Cardiac fibroblast (primary cell): ENCODE data around the gene ITK.
A peak's percentile ranks its signal among the peaks of the same experiment; 100 is the strongest.

Experiments used
- DNase-seq, 2 donors: peaks; one replicate each; pipeline versions ENCODE4 v3.0.0 to v3.0.0-alpha.2; 2010; ENCODE audit warnings: low read depth in 2 of 2
- H3K4me3 ChIP-seq, 2 donors: replicated peaks in 1 of 2; 1 replicate in 1 of 2; 2 replicates in 1 of 2; pipeline ENCODE4 v1.5.1; 2011; ENCODE audit warnings: low read depth in 2 of 2, low read length in 2 of 2, mild to moderate bottlenecking in 2 of 2, moderate library complexity in 1 of 2
- TF ChIP-seq, protein P1 (sequence below): IDR thresholded peaks from one replicate; pipeline ENCODE4 v1.5.1; 2011; ENCODE audit warnings: low read depth, mild to moderate bottlenecking, low read length, inconsistent platforms

Gene ITK

DNA sequence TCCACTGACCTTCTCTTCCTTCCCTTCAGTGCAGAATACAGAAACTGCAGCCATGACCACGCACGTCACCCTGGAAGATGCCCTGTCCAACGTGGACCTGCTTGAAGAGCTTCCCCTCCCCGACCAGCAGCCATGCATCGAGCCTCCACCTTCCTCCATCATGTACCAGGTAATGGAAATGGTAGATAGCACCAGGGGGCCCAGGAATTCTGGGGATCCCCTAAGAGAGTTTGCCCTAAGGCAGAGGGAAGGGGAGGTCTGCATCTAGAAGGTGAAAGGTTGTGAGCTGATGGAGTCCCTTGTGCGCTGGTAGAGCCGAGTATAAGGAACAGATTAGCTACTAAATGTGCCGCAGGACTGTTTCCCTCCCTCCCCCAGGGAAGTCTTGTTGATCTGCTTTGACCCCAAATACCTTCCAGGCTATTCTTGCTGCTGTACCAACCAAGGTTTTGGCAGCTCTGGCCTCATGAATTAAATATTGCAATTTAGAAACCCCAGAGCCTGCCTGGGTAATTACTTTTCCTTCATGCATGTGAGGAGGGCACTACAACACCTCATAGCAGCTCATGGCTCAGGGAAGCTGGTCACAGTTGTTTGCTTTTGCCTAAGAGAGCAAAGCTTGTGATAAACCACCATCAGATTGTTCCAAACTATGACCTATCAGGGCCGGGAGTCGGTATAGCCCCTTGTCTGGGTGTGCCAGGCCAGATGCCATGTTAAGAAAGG is 104.8 kb downstream of the ITK start:
- TF ChIP-seq, protein P1, sequence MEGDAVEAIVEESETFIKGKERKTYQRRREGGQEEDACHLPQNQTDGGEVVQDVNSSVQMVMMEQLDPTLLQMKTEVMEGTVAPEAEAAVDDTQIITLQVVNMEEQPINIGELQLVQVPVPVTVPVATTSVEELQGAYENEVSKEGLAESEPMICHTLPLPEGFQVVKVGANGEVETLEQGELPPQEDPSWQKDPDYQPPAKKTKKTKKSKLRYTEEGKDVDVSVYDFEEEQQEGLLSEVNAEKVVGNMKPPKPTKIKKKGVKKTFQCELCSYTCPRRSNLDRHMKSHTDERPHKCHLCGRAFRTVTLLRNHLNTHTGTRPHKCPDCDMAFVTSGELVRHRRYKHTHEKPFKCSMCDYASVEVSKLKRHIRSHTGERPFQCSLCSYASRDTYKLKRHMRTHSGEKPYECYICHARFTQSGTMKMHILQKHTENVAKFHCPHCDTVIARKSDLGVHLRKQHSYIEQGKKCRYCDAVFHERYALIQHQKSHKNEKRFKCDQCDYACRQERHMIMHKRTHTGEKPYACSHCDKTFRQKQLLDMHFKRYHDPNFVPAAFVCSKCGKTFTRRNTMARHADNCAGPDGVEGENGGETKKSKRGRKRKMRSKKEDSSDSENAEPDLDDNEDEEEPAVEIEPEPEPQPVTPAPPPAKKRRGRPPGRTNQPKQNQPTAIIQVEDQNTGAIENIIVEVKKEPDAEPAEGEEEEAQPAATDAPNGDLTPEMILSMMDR: no peak

GRCh38 chr5:157286761-157287211 is 106.1 kb downstream of the ITK start:
- no peak overlapping the region for H3K4me3 ChIP-seq
- peak in 1 of 2 donors; percentile 38 for DNase-seq
- TF ChIP-seq, protein P1: no peak

More for the DNA sequence above, 104.8 kb downstream of the ITK start:
- H3K4me3 ChIP-seq: no peak overlapping the region
- no peak for DNase-seq

DNA sequence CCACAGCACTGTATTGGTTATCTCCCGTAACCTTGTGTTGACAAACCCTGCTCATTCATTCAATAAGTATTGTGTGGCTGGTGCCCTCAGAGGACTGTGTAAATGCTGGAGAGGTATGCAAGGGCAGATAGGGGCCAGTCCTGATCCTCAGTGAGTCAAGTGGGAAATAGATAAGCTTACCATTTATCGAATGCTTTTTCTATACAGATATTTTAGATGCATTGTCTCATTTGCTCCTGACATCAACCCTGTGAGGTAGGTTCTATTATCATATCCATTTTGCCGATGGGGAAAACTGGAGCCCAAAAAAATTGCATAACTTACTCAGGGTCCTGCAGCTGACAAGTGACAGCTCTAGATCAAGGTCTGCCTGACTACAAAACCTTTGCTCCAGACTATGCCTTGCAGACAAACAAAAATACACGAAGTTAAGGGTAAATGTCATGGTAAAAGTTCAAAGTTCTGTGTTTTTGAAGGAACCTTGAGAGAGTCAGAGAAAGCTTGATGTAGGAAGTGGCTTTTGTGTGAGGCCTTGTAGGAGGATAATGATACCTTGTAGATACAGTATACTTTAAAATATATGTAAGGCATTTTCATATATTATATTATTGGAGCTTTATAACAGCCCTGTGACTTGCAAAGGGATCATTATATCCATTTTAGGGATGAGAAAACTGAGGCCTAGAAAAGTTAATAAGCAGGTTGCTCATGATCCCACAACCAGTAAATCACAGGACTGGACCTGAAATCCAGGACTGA is 107.9 kb downstream of the ITK start:
- no peak for DNase-seq
- no peak overlapping the region for H3K4me3 ChIP-seq
- TF ChIP-seq, protein P1: no peak

DNA sequence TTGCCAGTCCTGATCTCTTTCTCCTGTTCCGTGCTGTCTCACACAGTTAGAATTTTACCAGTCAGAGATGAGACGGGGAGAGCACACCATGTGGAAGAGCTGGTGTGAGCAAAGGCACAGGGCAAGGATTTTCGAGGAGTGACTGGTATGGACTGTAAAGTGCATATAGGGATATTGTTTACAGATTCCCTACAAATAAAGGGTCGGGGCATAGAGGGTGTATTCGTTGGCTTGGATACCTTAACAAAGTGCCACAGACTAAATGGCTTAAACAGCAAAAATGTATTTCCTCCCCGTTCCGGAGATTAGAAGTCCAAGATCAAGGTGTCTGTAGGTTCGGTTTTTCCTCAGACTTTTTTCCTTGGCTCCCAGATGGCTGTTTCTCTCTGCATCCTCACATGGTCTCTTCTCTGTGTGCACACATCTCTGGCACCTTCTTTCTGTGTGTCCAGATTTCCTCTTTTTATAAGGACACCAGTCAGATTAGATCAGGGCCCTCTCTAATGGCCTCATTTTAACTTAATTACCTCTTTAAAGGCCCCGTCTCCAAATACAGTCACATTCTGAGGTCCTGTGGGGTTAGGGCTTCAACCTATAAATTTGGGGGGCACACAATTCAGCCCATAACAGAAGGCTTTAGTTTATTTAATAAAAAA is 108.7 kb downstream of the ITK start:
- H3K4me3 ChIP-seq: no peak overlapping the region
- TF ChIP-seq, protein P1: no peak
- no peak for DNase-seq

DNA sequence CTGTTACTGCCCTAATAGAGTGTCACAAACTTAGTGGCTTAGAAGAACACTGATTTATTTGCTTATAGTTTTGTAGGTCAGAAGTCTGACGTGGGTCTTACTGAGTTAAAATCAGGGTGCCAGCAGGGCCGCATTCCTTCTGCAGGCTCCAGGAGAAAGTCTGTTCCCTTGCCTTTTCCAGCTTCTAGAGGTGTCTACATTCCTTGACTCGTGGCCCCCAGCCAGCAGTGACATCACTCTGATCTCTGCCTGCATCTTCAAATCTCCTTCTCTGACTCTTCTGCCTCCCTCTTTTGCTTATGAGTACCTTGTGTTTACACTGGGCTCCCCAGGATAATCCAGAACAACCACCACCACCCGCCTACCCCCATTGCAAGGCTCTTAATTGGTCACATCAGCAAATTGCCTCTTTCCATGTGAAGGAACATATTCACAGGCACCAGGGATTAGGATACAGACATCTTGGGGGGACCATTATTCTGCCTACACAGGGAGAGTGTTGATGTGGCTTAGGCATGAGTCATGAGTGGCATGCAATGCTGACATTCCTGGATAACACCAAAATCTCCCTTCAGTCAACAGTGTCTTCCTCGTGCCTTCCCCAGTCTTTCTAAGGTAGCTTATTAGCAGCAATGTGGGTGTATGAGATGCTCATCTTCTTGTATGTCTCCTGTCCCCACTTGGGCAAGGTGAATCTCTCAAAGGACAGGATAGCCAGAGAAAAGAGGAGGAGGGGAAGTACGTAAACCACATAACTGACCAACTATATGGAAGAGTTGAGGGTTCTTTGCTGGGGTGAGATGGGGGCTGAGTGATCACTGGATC is 109.7 kb downstream of the ITK start:
- TF ChIP-seq, protein P1: no peak
- no peak overlapping the region for H3K4me3 ChIP-seq
- peak; percentile 14 to 49 for DNase-seq
